Nephron (organoid): ENCODE results near the gene NUP35.
A peak's percentile ranks its signal among the peaks of the same experiment; 100 is the strongest.

ENCODE experiments used
- H3K27ac Mint-ChIP-seq, 3 experiments: 2 replicates each; pipeline ENCODE4 v1.8.0; 2020; ENCODE audit warnings: mixed read lengths in 3 of 3, mild to moderate bottlenecking in 2 of 3, moderate library complexity in 1 of 3
- H3K27me3 Mint-ChIP-seq: 2 replicates; pipeline ENCODE4 v1.8.0; 2021; ENCODE audit warnings: low read depth, mild to moderate bottlenecking, moderate library complexity, mixed read lengths
- H3K36me3 Mint-ChIP-seq: 2 replicates; pipeline ENCODE4 v1.8.0; 2020; ENCODE audit warnings: low read depth, mixed read lengths
- H3K4me1 Mint-ChIP-seq: 2 replicates; pipeline ENCODE4 v1.8.0; 2020; ENCODE audit warnings: mixed read lengths
- H3K4me3 Mint-ChIP-seq, 3 experiments: 2 replicates each; pipeline ENCODE4 v1.8.0; 2020; ENCODE audit warnings: mild to moderate bottlenecking in 3 of 3, mixed read lengths in 3 of 3, moderate library complexity in 2 of 3
- H3K9me3 Mint-ChIP-seq: 2 replicates; pipeline ENCODE4 v1.8.0; 2020; ENCODE audit warnings: mixed read lengths
- TF ChIP-seq, protein P1 (sequence below), 3 experiments: fragments of 200-600 bp; sonication (generic); IDR thresholded peaks; one replicate each; pipeline ENCODE4 v1.5.0; 2021; ENCODE audit warnings: antibody characterized with exemption in 3 of 3; ENCODE audit not compliant: unreplicated experiment in 3 of 3

The NUP35 gene

DNA sequence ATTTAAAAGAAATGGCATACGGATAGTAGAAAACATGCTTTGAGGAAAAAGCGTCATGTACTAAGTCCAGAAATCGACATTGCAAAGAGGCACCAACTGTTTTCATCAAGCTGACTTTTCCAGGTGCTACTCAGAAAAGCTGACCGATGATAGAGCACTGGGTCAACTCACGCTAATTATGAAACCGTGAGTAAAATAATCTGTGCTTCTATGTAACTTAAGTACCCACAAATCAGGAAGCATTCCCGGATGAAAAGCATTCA is 353 bp upstream of the NUP35 start:
- H3K4me3 Mint-ChIP-seq, result peak overlapping the region; percentile 98 to 99 (median 98)
- H3K4me1 Mint-ChIP-seq, result peaks cover 16% of the 10 kb centered on the region
- H3K27me3 Mint-ChIP-seq, result no peaks in the 10 kb centered on the region
- TF ChIP-seq, protein P1, sequence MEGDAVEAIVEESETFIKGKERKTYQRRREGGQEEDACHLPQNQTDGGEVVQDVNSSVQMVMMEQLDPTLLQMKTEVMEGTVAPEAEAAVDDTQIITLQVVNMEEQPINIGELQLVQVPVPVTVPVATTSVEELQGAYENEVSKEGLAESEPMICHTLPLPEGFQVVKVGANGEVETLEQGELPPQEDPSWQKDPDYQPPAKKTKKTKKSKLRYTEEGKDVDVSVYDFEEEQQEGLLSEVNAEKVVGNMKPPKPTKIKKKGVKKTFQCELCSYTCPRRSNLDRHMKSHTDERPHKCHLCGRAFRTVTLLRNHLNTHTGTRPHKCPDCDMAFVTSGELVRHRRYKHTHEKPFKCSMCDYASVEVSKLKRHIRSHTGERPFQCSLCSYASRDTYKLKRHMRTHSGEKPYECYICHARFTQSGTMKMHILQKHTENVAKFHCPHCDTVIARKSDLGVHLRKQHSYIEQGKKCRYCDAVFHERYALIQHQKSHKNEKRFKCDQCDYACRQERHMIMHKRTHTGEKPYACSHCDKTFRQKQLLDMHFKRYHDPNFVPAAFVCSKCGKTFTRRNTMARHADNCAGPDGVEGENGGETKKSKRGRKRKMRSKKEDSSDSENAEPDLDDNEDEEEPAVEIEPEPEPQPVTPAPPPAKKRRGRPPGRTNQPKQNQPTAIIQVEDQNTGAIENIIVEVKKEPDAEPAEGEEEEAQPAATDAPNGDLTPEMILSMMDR (IDR thresholded peaks at IDR 0.05; ENCODE audit: unreplicated experiment in 3 of 3), result no peak
- no peaks in the 10 kb centered on the region for H3K9me3 Mint-ChIP-seq
- H3K27ac Mint-ChIP-seq, result peak overlapping the region; percentile 95 to 98 (median 97)
- no peaks in the 10 kb centered on the region for H3K36me3 Mint-ChIP-seq

DNA sequence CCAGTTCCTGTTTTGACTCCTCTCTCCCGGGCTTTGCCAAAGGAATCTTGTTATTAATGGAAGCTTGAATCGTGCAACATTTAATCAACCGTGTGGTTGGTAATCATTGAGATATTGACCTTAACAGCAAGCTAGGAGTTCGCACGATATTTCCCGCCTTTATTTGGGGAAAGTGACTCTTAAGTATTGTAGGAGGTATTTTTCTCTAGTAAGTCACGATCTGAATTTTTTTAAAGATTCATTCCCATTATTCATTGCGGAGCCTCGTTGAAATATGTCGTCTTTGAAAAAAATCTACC is 663 bp downstream of the NUP35 start:
- Mint-ChIP-seq H3K27ac (peak overlapping the region; percentile 95 to 98 (median 97)), H3K27me3 (no peaks in the 10 kb centered on the region), H3K9me3 (no peaks in the 10 kb centered on the region), H3K4me3 (peak overlapping the region; percentile 98 to 99 (median 98)), H3K36me3 (no peaks in the 10 kb centered on the region), H3K4me1 (peaks cover 16% of the 10 kb centered on the region)
- TF ChIP-seq, protein P1 (IDR thresholded peaks at IDR 0.05; ENCODE audit: unreplicated experiment in 3 of 3), result no peak

DNA sequence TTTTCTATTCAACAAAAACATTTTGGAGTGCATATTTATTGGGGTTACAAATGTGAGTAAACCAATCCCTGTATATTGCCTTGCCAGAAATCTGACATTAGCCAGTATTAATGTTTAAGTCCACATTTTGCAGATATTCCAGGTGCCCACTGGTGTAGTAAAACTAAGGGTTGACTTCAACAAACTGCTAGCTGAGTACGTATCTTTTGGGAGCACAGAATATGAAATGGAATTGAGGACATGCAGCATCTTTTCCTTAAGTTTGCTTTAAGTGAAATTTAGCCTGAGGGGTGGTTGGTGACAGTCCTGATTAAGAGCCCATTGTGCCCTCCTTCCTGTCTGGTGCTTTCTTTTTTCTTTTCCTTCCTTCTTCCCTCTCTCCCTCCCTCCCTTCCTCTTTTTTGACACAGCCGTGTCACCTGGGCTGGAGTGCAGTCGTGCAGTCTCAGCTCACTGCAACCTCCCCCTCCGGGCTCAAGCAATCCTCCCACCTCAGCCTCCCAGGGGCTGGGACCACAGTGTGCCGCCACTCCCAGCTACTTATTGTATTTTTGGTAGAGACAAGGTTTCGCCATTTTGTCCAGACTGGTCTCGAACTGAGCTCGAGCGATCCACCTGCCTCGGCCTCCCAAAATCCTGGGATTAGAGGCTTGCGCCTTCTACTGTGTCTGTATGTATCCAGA is 1.6 kb downstream of the NUP35 start:
- Mint-ChIP-seq H3K9me3 (no peaks in the 10 kb centered on the region), H3K4me1 (peaks cover 16% of the 10 kb centered on the region), H3K27me3 (no peaks in the 10 kb centered on the region), H3K27ac (peak overlapping the region in 1 of 3 experiments; percentile 98), H3K36me3 (peaks cover under 1% of the 10 kb centered on the region), H3K4me3 (peak overlapping the region; percentile 98 to 99 (median 98))
- TF ChIP-seq, protein P1 (IDR thresholded peaks at IDR 0.05; ENCODE audit: unreplicated experiment in 3 of 3), result no peak

- peaks cover 8% of the 10 kb centered on the region for H3K36me3 Mint-ChIP-seq
- no peak overlapping the region for H3K27ac Mint-ChIP-seq
- TF ChIP-seq, protein P1 (IDR thresholded peaks at IDR 0.05; ENCODE audit: unreplicated experiment in 3 of 3), result no peak
- H3K4me1 Mint-ChIP-seq, result peaks cover 16% of the 10 kb centered on the region
- H3K9me3 Mint-ChIP-seq, result no peaks in the 10 kb centered on the region
- H3K27me3 Mint-ChIP-seq, result no peaks in the 10 kb centered on the region
- peak overlapping the region; percentile 98 to 99 (median 98) for H3K4me3 Mint-ChIP-seq
Observed at GRCh38 chr2:183126635-183127034, 2.4 kb downstream of the NUP35 start.

DNA sequence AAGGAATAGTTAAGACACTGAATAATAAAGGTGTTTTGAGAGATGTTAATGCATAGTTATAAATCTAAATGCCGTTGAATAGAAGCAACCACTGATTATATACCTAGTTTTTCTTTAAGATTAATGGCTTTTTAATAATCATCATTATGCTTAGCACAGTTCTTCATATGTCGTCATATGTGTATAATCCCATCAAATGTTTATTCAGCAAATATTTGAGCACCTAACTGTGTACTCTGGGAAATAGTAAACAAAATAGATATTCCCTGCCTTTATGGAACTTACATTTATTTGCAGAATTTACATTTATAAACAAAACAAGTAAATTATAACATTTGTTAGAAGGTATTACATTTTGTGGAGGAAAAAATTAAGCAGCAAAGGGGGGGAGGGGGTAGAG is 9.8 kb downstream of the NUP35 start:
- H3K27me3 Mint-ChIP-seq, result no peaks in the 10 kb centered on the region
- H3K9me3 Mint-ChIP-seq, result no peaks in the 10 kb centered on the region
- peaks cover 30% of the 10 kb centered on the region for H3K36me3 Mint-ChIP-seq
- TF ChIP-seq, protein P1 (IDR thresholded peaks at IDR 0.05; ENCODE audit: unreplicated experiment in 3 of 3), result no peak
- no peaks in the 10 kb centered on the region for H3K4me1 Mint-ChIP-seq
- H3K27ac Mint-ChIP-seq, result no peak overlapping the region
- no peak overlapping the region for H3K4me3 Mint-ChIP-seq

DNA sequence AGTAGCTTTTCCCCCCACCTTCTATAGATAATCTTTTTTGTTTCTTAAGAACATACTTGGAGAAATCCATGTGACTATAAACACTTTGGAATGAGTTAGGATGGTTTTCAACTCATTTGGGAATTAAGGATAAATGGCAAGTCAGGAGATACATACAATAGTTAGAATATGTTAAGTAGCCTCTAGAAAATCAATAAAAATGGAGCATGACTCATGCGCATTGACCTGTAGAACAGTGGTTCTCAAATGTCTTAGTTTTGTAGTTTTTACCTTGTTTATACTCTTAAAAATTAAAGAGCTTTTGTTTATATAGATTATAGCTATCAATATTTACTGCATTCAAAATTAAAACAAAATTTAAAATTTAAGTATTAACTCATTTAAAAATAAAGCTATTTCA is 24.7 kb downstream of the NUP35 start:
- H3K27me3 Mint-ChIP-seq, result no peaks in the 10 kb centered on the region
- no peak overlapping the region for H3K27ac Mint-ChIP-seq
- H3K36me3 Mint-ChIP-seq, result peaks cover 88% of the 10 kb centered on the region
- TF ChIP-seq, protein P1 (IDR thresholded peaks at IDR 0.05; ENCODE audit: unreplicated experiment in 3 of 3), result no peak
- H3K9me3 Mint-ChIP-seq, result no peaks in the 10 kb centered on the region
- no peak overlapping the region for H3K4me3 Mint-ChIP-seq
- H3K4me1 Mint-ChIP-seq, result peaks cover 5% of the 10 kb centered on the region
